Lower leg skin (tissue), 4 donors: Measurements from ENCODE around the gene DDT. TPM values are rescaled to one million over a fixed set of nuclear protein-coding genes. Genes with fewer than 3 reads are reported as not detected.
"Not testable (repeated sequence)": the region's sequence is repeated elsewhere in the genome, so short reads cannot be mapped to it uniquely, and the experiment has no call there.

Experiments
- DNase-seq, 2 donors: peaks; one replicate each; pipeline ENCODE4 v3.0.0-alpha.2; 2019; ENCODE audit warnings: low spot score in 2 of 2
- H3K4me3 ChIP-seq: fragments of 200-600 bp; sonication (generic); 2 replicates; pipeline ENCODE4 v1.5.1; 2017; ENCODE audit warnings: mild to moderate bottlenecking, low read depth; ENCODE audit not compliant: poor library complexity, severe bottlenecking
- POLR2A ChIP-seq, 2 donors: fragments of 450-650 bp; IDR thresholded peaks; one replicate each; pipeline ENCODE4 v1.6.1; 2016 to 2017; ENCODE audit warnings: antibody characterized with exemption in 2 of 2, mild to moderate bottlenecking in 1 of 2, moderate library complexity in 1 of 2
- WGBS, 2 donors: methylation state at CpG; one replicate each; pipeline ENCODE4 v1.1.5; 2018; 5-methylcytosine and 5-hydroxymethylcytosine counted together
- intact Hi-C: fragments of 100-400 bp; cut with DNase I; formaldehyde crosslinking; loops from one replicate; pipeline ENCODE4 v1.15.0; 2023; ENCODE audit warnings: low total_unique reads
- total RNA-seq, 4 donors: library from RNA; depleted of rRNA; stranded (reverse); fragments of >200 nt; gene quantifications; one replicate each; pipeline ENCODE4 v1.1.0, GENCODE V29; 2016
- TF ChIP-seq, protein P1 (sequence below), 3 donors: fragments of 450-650 bp; IDR thresholded peaks; one replicate each; pipeline ENCODE4 v1.5.1; 2016; ENCODE audit warnings: antibody characterized with exemption in 3 of 3, mild to moderate bottlenecking in 3 of 3, moderate library complexity in 2 of 3

Gene DDT
- total RNA-seq, 4 donors from 2014 or later: 97.0 to 133 (median 118) TPM

DNA sequence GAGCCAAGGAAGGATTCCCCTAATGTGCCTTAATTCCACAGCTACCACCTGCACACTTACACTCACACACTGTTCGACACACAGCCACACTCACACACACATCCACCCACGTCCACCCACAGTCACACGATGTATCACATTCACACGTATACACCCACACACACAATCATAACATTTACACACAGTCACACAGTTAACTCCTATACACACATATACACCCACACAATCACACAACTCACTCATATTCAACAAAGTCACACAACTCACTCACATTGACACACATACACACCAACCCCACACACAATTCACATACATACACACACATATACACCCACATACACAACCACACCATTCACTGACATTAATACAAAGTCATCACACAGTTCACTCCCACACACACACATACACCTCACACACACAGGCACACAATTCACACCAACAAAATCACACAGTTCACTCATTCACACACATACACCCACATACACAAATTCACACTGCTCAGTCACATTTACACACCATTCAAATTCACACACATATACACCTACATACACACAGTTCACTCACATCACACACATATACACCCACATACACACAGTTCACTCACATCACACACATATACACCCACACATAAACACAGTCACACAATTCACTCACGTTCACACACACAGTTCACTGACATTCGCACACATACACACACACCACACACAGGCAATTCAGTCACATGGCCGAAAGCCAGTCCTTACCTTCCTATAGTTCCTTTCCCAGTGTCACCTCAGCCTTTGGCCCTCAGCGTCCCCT is 19.8 kb downstream of the DDT start:
- intact Hi-C loops, DNase-seq, H3K4me3 ChIP-seq: not testable (repeated sequence)
- WGBS, 2 donors: 76 to 77% methylated on average over 8 of the region's 8 CpGs

DNA sequence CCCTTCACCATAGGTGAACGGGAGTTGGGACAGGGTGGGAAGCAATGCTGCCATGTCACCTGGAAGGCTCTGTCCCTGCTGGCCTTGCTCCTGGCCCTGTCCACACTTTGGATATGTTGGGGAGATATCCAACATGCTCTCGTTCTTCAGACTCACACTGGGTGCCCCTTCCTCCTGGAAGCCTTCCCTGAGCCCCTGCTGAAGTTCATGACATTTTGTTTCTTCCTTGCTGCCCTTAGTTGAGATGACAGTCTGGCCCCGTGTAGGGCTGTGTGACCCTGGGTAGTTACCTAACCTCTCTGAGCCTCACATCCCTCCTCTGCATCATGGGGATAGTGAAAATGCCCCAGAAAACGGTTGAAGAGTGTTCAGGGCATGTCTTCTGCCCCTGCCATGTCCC is 20.8 kb downstream of the DDT start:
- 64 to 68% methylated on average over 4 of the region's 4 CpGs for WGBS, 2 donors
- intact Hi-C loops, H3K4me3 ChIP-seq: not testable (repeated sequence)
- peak in 1 of 2 donors; percentile 54 for DNase-seq

DNA sequence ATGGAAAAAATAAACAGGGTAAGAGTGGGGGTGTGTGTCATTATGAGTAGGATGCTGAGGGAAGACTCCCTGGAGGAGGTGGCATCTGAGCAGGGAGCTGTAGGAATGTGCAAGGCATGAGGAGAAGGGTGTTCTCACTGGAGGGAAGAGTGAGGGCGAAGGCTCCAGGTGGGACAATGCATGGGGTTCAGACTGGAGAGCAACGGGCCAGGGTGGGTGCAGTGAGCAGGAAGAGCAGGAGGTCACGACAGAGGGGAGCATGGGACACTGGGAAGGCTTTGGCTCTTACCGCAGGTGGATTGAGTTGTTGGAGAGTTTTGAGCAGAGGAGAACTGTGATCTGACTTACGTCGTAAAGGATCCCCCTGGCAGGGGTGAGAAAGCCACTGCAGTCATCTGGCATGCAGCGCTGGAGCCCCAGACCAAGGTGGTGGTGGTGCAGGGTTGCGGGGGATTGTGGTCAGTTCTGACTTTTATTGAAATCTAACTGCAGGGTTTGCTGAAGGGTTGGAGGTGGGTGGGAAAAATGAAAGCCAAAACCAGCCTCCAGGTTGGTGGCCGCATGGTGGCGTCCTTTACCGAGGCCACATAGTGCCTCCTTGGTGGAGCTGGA is 21.3 kb downstream of the DDT start:
- intact Hi-C loops, H3K4me3 ChIP-seq: not testable (repeated sequence)
- WGBS, 2 donors: 71 to 73% methylated on average over 11 of the region's 11 CpGs
- DNase-seq: peak in 1 of 2 donors; percentile 75

DNA sequence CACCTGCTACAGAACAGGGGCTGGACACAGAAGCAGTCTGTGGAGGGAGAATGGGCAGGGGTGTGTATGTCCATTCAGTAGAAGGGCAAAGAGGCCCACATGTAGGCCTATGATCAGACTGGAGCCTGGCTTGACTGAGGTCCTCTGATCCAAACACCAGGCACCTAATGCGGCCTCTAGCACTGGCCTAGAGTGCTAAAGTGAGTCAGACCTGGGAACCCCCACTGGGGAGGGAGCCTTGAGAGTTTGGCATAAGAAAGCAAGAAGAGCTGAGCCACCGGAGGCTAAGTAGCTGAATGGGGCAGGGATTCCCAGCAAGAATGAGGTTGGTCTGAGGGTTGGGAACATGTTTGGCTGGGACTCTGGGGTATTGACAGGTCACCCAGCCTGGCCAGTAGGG is 22.9 kb downstream of the DDT start:
- intact Hi-C loops: not testable (repeated sequence)
- 51 to 55% methylated on average over 2 of the region's 2 CpGs for WGBS, 2 donors

DNA sequence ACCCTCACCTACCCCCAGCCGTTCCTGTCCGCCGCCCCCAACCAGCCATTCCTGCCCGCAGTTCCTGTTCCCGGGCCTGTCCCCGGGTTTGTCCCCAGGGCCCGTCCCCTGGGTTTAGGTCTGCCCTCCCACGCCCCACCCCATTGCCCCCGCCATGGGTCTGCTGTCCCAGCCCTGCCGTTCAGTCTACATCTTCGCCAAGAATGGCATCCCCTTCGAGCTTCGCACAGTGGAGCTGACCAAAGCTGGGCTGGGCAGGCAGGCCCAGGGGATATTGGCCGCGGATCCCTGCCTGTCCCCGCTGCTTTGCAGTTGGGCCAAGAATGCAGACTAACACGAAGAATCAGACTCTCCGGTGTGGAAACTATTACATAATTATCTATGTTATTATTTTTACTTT is 24.5 kb downstream of the DDT start:
- intact Hi-C loops, H3K4me3 ChIP-seq, DNase-seq: not testable (repeated sequence)
- 79 to 84% methylated on average over 18 of the region's 18 CpGs for whole genome bisulfite sequencing, 2 donors

More for the DNA sequence above, 22.9 kb downstream of the DDT start:
- not testable (repeated sequence) for H3K4me3 ChIP-seq
- peak in 1 of 2 donors; percentile 68 for DNase-seq

DNA sequence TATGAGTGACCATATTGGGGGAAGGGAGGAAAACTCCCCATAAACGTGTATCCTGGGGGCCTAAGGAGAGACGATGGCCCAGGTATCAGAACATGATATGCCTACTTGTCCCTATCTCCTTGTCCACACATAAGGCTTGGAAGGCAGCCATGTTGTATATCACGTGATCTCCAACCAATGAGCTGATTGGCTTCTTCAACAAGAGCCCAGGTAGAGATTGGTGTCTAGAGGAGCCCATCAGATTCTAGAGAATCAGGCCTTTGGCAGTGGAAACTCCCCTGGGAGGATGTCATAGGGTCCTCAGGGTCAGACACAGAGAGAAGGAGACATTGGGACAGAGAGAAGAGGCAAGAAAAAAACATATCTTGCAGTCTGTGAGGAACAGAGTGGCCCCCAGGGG is 26.9 kb downstream of the DDT start:
- WGBS, 2 donors: 83 to 91% methylated on average over 3 of the region's 3 CpGs
- intact Hi-C loops, DNase-seq, H3K4me3 ChIP-seq: not testable (repeated sequence)

DNA sequence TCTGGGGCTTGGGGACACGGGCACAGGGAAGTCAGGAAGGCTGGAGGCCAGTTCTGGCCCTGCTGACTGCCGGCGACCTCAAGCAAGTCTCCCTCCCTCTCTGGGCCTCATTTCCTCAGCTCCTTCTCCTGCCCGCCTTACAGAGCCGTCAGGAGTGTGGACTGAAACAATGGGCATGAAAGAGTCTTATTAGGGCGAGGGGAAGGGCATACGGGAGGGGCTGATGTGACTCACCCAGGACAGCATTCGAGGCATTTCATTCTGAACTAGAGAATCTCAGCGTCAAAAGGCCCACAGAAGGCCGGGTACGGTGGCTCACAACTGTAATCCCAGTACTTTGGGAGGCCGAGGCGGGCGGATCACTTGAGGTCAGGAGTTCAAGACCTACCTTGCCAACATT is 34.1 kb downstream of the DDT start:
- DNase-seq, intact Hi-C loops: not testable (repeated sequence)

DNA sequence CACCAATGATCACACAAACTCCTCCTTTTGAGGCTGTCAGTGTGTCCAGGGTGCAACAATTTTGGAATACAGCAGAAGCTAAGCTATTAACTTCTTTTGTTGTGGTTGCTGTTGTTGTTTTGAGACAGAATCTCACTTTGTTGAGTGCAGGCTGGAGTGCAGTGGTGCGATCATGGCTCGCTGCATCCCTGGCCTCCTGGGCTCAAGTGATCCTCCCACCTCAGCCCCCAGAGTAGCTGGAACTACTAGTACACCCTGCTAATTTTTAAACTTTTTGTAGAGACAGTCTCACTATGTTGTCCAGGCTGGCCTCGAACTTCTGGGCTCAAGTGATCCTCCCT is 35.3 kb downstream of the DDT start:
- 68 to 80% methylated on average over 3 of the region's 3 CpGs for WGBS, 2 donors
- intact Hi-C loops: no loop called here

More for the DNA sequence above, 34.1 kb downstream of the DDT start:
- not testable (repeated sequence) for H3K4me3 ChIP-seq
- WGBS, 2 donors: 54% methylated on average over 5 of the region's 14 CpGs; no CpG with 5 or more reads in 1 of the 2 donors

DNA sequence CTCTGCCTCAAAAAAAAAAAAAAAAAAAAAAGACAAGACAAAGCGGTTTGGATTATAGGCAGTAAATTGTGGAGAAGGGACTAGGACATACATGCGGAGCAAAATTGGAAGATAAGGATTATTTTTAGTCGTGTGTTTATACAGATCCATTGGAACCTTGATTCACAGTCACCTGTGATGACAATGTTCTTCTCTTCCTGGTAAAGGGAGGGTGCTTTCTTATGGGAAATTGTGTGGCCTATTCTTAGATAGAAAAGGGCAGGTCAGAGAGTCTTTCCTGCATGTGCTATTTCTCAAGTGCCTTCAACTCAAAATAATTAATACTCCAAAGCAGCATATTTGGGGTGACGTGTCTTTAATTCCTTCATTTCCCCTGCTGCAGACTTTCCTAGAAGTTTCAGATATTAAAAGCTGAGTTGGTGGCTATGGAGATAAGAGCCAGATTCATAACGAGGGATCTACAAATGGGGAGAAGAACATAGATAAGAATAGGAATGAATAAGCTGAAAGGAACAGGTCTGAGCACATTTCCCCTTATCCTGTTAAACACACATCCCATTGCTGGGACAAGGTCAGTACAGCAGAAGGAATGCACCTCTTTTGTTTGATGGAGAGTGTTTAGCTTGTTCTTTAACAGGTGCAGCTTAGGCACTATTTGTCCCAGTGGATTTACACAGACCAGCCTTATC is 35.8 kb downstream of the DDT start:
- no peak for DNase-seq
- H3K4me3 ChIP-seq: no peak overlapping the region
- 71 to 78% methylated on average over 5 of the region's 5 CpGs for WGBS, 2 donors
- intact Hi-C loops: no loop called here
- TF ChIP-seq POLR2A (IDR thresholded peaks at IDR 0.05): no peak
- TF ChIP-seq, protein P1, sequence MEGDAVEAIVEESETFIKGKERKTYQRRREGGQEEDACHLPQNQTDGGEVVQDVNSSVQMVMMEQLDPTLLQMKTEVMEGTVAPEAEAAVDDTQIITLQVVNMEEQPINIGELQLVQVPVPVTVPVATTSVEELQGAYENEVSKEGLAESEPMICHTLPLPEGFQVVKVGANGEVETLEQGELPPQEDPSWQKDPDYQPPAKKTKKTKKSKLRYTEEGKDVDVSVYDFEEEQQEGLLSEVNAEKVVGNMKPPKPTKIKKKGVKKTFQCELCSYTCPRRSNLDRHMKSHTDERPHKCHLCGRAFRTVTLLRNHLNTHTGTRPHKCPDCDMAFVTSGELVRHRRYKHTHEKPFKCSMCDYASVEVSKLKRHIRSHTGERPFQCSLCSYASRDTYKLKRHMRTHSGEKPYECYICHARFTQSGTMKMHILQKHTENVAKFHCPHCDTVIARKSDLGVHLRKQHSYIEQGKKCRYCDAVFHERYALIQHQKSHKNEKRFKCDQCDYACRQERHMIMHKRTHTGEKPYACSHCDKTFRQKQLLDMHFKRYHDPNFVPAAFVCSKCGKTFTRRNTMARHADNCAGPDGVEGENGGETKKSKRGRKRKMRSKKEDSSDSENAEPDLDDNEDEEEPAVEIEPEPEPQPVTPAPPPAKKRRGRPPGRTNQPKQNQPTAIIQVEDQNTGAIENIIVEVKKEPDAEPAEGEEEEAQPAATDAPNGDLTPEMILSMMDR (IDR thresholded peaks at IDR 0.05): no peak

More for the DNA sequence above, 35.3 kb downstream of the DDT start:
- no peak for DNase-seq
- no peak overlapping the region for H3K4me3 ChIP-seq
- no peak for TF ChIP-seq POLR2A (IDR thresholded peaks at IDR 0.05)
- TF ChIP-seq, protein P1 (IDR thresholded peaks at IDR 0.05): no peak
